NT2/D1 (cell line): ENCODE data around the gene HOXA5.

ENCODE experiments used
- SUZ12 ChIP-seq: IDR thresholded peaks from 2 replicates; pipeline ENCODE4 v1.6.1; 2011; ENCODE audit not compliant: insufficient read length, insufficient read depth; ENCODE audit errors: extremely low read depth
- YY1 ChIP-seq: IDR thresholded peaks from 2 replicates; pipeline ENCODE4 v1.6.1; 2011; ENCODE audit not compliant: insufficient read length, insufficient read depth
- ZNF274 ChIP-seq: IDR thresholded peaks from 2 replicates; pipeline ENCODE4 v1.6.1; 2011; ENCODE audit warnings: mild to moderate bottlenecking, low read depth, low read length

- TF ChIP-seq YY1 (no peak), ZNF274 (no peak), SUZ12 (no peak)
Observed at GRCh38 chr7:27153526-27153925, 10.0 kb upstream of the HOXA5 start.
